H9 (cell line): ENCODE results near the gene PLS3. TPM values are rescaled to one million over a fixed set of nuclear protein-coding genes. Genes with fewer than 3 reads are reported as not detected.

ENCODE experiments used
- DNase-seq: peaks from one replicate; pipeline ENCODE4 v3.0.0-alpha.2; 2017
- H2AFZ ChIP-seq: one replicate; pipeline ENCODE4 v1.6.1; 2013; ENCODE audit warnings: mild to moderate bottlenecking, low read length, control low read depth, moderate library complexity
- H2AK5ac ChIP-seq: 2 replicates; pipeline ENCODE4 v1.6.1; 2013; ENCODE audit warnings: low read length, control low read depth, mixed read lengths; ENCODE audit not compliant: insufficient read length
- H2BK120ac ChIP-seq: one replicate; pipeline ENCODE4 v1.6.1; 2013; ENCODE audit warnings: low read depth, mild to moderate bottlenecking, low read length, control low read depth, inconsistent platforms; ENCODE audit not compliant: poor library complexity, severe bottlenecking
- H2BK12ac ChIP-seq: 2 replicates; pipeline ENCODE4 v1.6.1; 2013; ENCODE audit warnings: low read length, control low read depth, mixed read lengths, low read depth; ENCODE audit not compliant: insufficient read length
- H2BK15ac ChIP-seq: 2 replicates; pipeline ENCODE4 v1.6.1; 2013; ENCODE audit warnings: low read depth, low read length, control low read depth
- H2BK20ac ChIP-seq: one replicate; pipeline ENCODE4 v1.6.1; 2013; ENCODE audit warnings: low read depth, mild to moderate bottlenecking, low read length, control low read depth, inconsistent platforms; ENCODE audit not compliant: poor library complexity, severe bottlenecking
- H2BK5ac ChIP-seq: 2 replicates; pipeline ENCODE4 v1.6.1; 2013; ENCODE audit warnings: low read length, control low read depth, mixed read lengths; ENCODE audit not compliant: insufficient read length
- H3K14ac ChIP-seq: 2 replicates; pipeline ENCODE4 v1.6.1; 2013; ENCODE audit warnings: low read length, control low read depth; ENCODE audit not compliant: insufficient read depth
- H3K18ac ChIP-seq: 2 replicates; pipeline ENCODE4 v1.6.1; 2013; ENCODE audit warnings: low read depth, mild to moderate bottlenecking, mixed read lengths, low read length, control low read depth; ENCODE audit not compliant: insufficient read length
- H3K23ac ChIP-seq: 2 replicates; pipeline ENCODE4 v1.6.1; 2013; ENCODE audit warnings: low read length, control low read depth, mixed read lengths, low read depth; ENCODE audit not compliant: insufficient read length
- H3K23me2 ChIP-seq: 2 replicates; pipeline ENCODE4 v1.6.1; 2013; ENCODE audit warnings: low read depth, mild to moderate bottlenecking, mixed read lengths, low read length, control low read depth; ENCODE audit not compliant: insufficient read length, poor library complexity, severe bottlenecking
- H3K27ac ChIP-seq: 2 replicates; pipeline ENCODE4 v1.5.1; 2013; ENCODE audit warnings: low read length, control low read depth, mixed read lengths, low read depth; ENCODE audit not compliant: insufficient read length
- H3K27me3 ChIP-seq: 2 replicates; pipeline ENCODE4 v1.6.1; 2013; ENCODE audit warnings: low read length, control low read depth, inconsistent platforms; ENCODE audit not compliant: insufficient read depth
- H3K4ac ChIP-seq: 2 replicates; pipeline ENCODE4 v1.6.1; 2013; ENCODE audit warnings: low read depth, mild to moderate bottlenecking, control low read depth, inconsistent platforms, low read length, moderate library complexity
- H3K4me1 ChIP-seq: 2 replicates; pipeline ENCODE4 v1.6.1; 2013; ENCODE audit warnings: low read length, control low read depth, inconsistent platforms; ENCODE audit not compliant: insufficient read depth
- H3K4me2 ChIP-seq: 2 replicates; pipeline ENCODE4 v1.6.1; 2013; ENCODE audit warnings: low read length, control low read depth, mixed read lengths; ENCODE audit not compliant: insufficient read length, insufficient read depth
- H3K56ac ChIP-seq: 2 replicates; pipeline ENCODE4 v1.6.1; 2013; ENCODE audit warnings: low read depth, mild to moderate bottlenecking, mixed read lengths, low read length, control low read depth; ENCODE audit not compliant: insufficient read length
- H3K79me1 ChIP-seq: 2 replicates; pipeline ENCODE4 v1.6.1; 2013; ENCODE audit warnings: low read depth, mild to moderate bottlenecking, moderate library complexity, low read length, control low read depth, inconsistent platforms; ENCODE audit not compliant: insufficient read depth, poor library complexity, severe bottlenecking
- H3K79me2 ChIP-seq: 2 replicates; pipeline ENCODE4 v1.6.1; 2013; ENCODE audit warnings: low read length, control low read depth, inconsistent platforms; ENCODE audit not compliant: insufficient read depth
- H3K9ac ChIP-seq: 2 replicates; pipeline ENCODE4 v1.6.1; 2013; ENCODE audit warnings: low read length, control low read depth, mixed read lengths; ENCODE audit not compliant: insufficient read length; ENCODE audit errors: extremely low read depth
- H3K9me3 ChIP-seq: one replicate; pipeline ENCODE4 v1.6.1; 2013; ENCODE audit warnings: low read depth, low read length, inconsistent platforms; ENCODE audit not compliant: control insufficient read depth
- H3T11ph ChIP-seq: one replicate; pipeline ENCODE4 v1.6.1; 2013; ENCODE audit warnings: mild to moderate bottlenecking, low read length, control low read depth, inconsistent platforms
- H4K20me1 ChIP-seq: one replicate; pipeline ENCODE4 v1.6.1; 2013; ENCODE audit not compliant: control insufficient read depth, insufficient read length, insufficient read depth
- H4K5ac ChIP-seq: 2 replicates; pipeline ENCODE4 v1.6.1; 2013; ENCODE audit warnings: low read depth, mild to moderate bottlenecking, mixed read lengths, low read length, control low read depth; ENCODE audit not compliant: insufficient read length
- H4K8ac ChIP-seq: replicated peaks from 2 replicates; pipeline ENCODE4 v1.6.1; 2013; ENCODE audit warnings: low read length, control low read depth, mixed read lengths, low read depth; ENCODE audit not compliant: insufficient read length
- H4K91ac ChIP-seq: 2 replicates; pipeline ENCODE4 v1.6.1; 2013; ENCODE audit warnings: low read depth, mild to moderate bottlenecking, moderate library complexity, mixed read lengths, low read length, control low read depth; ENCODE audit not compliant: insufficient read length
- H3K27ac Mint-ChIP-seq, 3 experiments: 2 replicates in 2 of 3; 3 replicates in 1 of 3; pipeline ENCODE4 v1.8.0; 2020 to 2021; ENCODE audit warnings: mixed read lengths in 3 of 3, mild to moderate bottlenecking in 1 of 3, moderate library complexity in 1 of 3
- H3K27me3 Mint-ChIP-seq: 2 replicates; pipeline ENCODE4 v1.8.0; 2021; ENCODE audit warnings: low read depth, mild to moderate bottlenecking, moderate library complexity, mixed read lengths
- H3K36me3 Mint-ChIP-seq, 3 experiments: 2 replicates in 2 of 3; 3 replicates in 1 of 3; pipeline ENCODE4 v1.8.0; 2020 to 2021; ENCODE audit warnings: low read depth in 3 of 3, mixed read lengths in 3 of 3; ENCODE audit not compliant: insufficient read depth in 1 of 3
- H3K4me1 Mint-ChIP-seq, 2 experiments: 2 replicates each; pipeline ENCODE4 v1.8.0; 2020; ENCODE audit warnings: mixed read lengths in 2 of 2
- H3K4me3 Mint-ChIP-seq, 2 experiments: 2 replicates in 1 of 2; 3 replicates in 1 of 2; pipeline ENCODE4 v1.8.0; 2020 to 2021; ENCODE audit warnings: mild to moderate bottlenecking in 2 of 2, mixed read lengths in 2 of 2, moderate library complexity in 1 of 2
- H3K9me3 Mint-ChIP-seq, 2 experiments: 2 replicates in 1 of 2; 3 replicates in 1 of 2; pipeline ENCODE4 v1.8.0; 2020; ENCODE audit warnings: mild to moderate bottlenecking in 2 of 2, mixed read lengths in 2 of 2, moderate library complexity in 1 of 2
- WGBS: extraction: QIAGEN DNeasy Blood & Tissue Kit; methylation state at CpG from one replicate; pipeline ENCODE4 v1.1.7; 2013; ENCODE audit warnings: missing lambda C conversion rate, low lambda C conversion rate, mixed read lengths; ENCODE audit not compliant: insufficient read length; ENCODE audit errors: extremely low coverage; 5-methylcytosine and 5-hydroxymethylcytosine counted together
- total RNA-seq: library from RNA; stranded (reverse); gene quantifications from 2 replicates; pipeline ENCODE4 v1.2.1, GENCODE V29; 2021
- TF ChIP-seq, protein P1 (sequence below): fragments of 200-600 bp; sonication (generic); conservative IDR thresholded peaks from 3 replicates; pipeline ENCODE4 v1.8.0; 2021; ENCODE audit warnings: antibody characterized with exemption, mild to moderate bottlenecking

Gene PLS3
- total RNA-seq, 1 experiment from 2014 or later: 315 TPM

DNA sequence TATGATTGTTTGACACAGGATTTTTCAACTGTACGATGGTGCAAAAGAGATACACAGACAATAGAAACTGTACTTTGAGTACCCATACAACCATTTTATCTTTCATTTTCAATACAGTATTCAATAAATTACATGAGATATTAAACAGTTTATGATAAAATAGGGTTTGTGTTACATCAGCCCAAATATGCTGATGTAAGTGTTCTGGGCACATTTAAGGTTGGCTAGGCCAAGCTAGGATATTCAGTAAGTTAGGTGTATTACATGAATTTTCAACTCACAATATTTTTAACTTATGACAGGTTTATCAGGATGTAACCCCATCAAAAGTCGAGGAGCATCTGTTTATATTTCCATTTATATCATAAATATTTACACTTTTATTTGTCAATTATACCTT, 42.9 kb upstream of the PLS3 start:
- no peak overlapping the region for H2BK12ac ChIP-seq
- Mint-ChIP-seq H3K4me1 (0 out of 4 replicates have a peak, but pooled peaks cover 0 to 2% of the 10 kb centered on the region in 2 experiments), H3K4me3 (no peak overlapping the region), H3K36me3 (no peaks in the 10 kb centered on the region), H3K27me3 (no peaks in the 10 kb centered on the region; the same call in 1 of the 2 replicates), H3K9me3 (no peaks in the 10 kb centered on the region), H3K27ac (no peak overlapping the region)
- H3K4me1 ChIP-seq: no peaks in the 10 kb centered on the region
- no peaks in the 10 kb centered on the region for H3K79me2 ChIP-seq
- H3K9me3 ChIP-seq: no peaks in the 10 kb centered on the region
- no peak for DNase-seq
- H3T11ph ChIP-seq: no peak overlapping the region
- H3K4ac ChIP-seq: no peak overlapping the region
- no peaks in the 10 kb centered on the region for H3K27me3 ChIP-seq
- H2AK5ac ChIP-seq: no peak overlapping the region
- no peak overlapping the region for H2BK20ac ChIP-seq
- H4K91ac ChIP-seq: no peak overlapping the region
- H3K23ac ChIP-seq: no peak overlapping the region
- H2BK120ac ChIP-seq: no peak overlapping the region
- no peak overlapping the region for H3K9ac ChIP-seq
- H2BK15ac ChIP-seq: no peak overlapping the region
- H4K20me1 ChIP-seq: no peaks in the 10 kb centered on the region
- no peaks in the 10 kb centered on the region for H3K23me2 ChIP-seq
- no peaks in the 10 kb centered on the region for H3K79me1 ChIP-seq
- no peak overlapping the region for H4K8ac ChIP-seq
- TF ChIP-seq, protein P1, sequence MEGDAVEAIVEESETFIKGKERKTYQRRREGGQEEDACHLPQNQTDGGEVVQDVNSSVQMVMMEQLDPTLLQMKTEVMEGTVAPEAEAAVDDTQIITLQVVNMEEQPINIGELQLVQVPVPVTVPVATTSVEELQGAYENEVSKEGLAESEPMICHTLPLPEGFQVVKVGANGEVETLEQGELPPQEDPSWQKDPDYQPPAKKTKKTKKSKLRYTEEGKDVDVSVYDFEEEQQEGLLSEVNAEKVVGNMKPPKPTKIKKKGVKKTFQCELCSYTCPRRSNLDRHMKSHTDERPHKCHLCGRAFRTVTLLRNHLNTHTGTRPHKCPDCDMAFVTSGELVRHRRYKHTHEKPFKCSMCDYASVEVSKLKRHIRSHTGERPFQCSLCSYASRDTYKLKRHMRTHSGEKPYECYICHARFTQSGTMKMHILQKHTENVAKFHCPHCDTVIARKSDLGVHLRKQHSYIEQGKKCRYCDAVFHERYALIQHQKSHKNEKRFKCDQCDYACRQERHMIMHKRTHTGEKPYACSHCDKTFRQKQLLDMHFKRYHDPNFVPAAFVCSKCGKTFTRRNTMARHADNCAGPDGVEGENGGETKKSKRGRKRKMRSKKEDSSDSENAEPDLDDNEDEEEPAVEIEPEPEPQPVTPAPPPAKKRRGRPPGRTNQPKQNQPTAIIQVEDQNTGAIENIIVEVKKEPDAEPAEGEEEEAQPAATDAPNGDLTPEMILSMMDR: no peak
- no peak overlapping the region for H2BK5ac ChIP-seq
- no peak overlapping the region for H3K56ac ChIP-seq
- no peak overlapping the region for H3K27ac ChIP-seq
- no peak overlapping the region for H2AFZ ChIP-seq
- no peak overlapping the region for H3K18ac ChIP-seq
- WGBS: no CpG with 5 or more reads among the region's 2 CpGs
- H3K4me2 ChIP-seq: no peak overlapping the region
- no peak overlapping the region for H3K14ac ChIP-seq
- no peak overlapping the region for H4K5ac ChIP-seq
